HEK293 (cell line): ENCODE results near the gene MPC2.

Experiments used
- EGR2 ChIP-seq: fragments of 450-650 bp; formaldehyde crosslinking; IDR thresholded peaks from 2 replicates; pipeline ENCODE4 v1.5.1; 2016; ENCODE audit warnings: low read depth, missing biosample characterization, missing genetic modification characterization
- ZBTB7A ChIP-seq: fragments of 450-650 bp; formaldehyde crosslinking; IDR thresholded peaks from 2 replicates; pipeline ENCODE4 v1.5.1; 2016; ENCODE audit warnings: low read depth, missing biosample characterization, missing genetic modification characterization
- ZFP3 ChIP-seq: fragments of 450-650 bp; formaldehyde crosslinking; IDR thresholded peaks from 2 replicates; pipeline ENCODE4 v1.5.1; 2016; ENCODE audit warnings: low read depth, missing biosample characterization, missing genetic modification characterization
- ZNF132 ChIP-seq: fragments of 450-650 bp; formaldehyde crosslinking; IDR thresholded peaks from 2 replicates; pipeline ENCODE4 v1.5.1; 2017; ENCODE audit warnings: missing biosample characterization, missing genetic modification characterization, borderline replicate concordance
- ZNF48 ChIP-seq: fragments of 450-650 bp; formaldehyde crosslinking; IDR thresholded peaks from 2 replicates; pipeline ENCODE4 v1.5.1; 2016; ENCODE audit warnings: missing biosample characterization, missing genetic modification characterization
- TF ChIP-seq, protein P1 (sequence below): fragments of 450-650 bp; formaldehyde crosslinking; IDR thresholded peaks from 2 replicates; pipeline ENCODE4 v1.5.1; 2016; ENCODE audit warnings: missing biosample characterization, missing genetic modification characterization
- TF ChIP-seq, protein P2 (sequence below): fragments of 450-650 bp; formaldehyde crosslinking; IDR thresholded peaks from 2 replicates; pipeline ENCODE4 v1.5.1; 2016; ENCODE audit warnings: missing biosample characterization, missing genetic modification characterization, low read depth
- TF ChIP-seq, protein P3 (sequence below): fragments of 450-650 bp; formaldehyde crosslinking; IDR thresholded peaks from 2 replicates; pipeline ENCODE4 v1.5.1; 2016; ENCODE audit warnings: missing biosample characterization, missing genetic modification characterization

DNA sequence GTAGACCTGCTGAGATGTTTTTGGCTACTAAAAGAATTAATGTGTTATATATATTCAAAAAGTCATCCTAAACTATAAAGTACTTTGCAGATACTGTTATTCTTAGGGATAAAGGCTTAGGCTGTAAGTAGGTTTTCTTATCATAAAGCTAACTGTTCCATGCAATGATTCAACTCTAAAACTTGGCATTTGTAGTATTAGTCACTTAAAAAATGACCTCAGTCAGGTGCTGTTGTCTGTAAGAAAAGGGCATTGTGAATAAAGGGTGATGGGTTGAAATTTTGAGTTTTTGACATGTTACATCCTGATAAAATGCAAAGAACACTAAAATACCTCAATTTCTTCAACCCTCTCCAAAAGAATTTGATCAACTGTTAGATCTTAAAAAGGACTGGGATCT is 55.8 kb downstream of the MPC2 start:
- TF ChIP-seq, protein P1, sequence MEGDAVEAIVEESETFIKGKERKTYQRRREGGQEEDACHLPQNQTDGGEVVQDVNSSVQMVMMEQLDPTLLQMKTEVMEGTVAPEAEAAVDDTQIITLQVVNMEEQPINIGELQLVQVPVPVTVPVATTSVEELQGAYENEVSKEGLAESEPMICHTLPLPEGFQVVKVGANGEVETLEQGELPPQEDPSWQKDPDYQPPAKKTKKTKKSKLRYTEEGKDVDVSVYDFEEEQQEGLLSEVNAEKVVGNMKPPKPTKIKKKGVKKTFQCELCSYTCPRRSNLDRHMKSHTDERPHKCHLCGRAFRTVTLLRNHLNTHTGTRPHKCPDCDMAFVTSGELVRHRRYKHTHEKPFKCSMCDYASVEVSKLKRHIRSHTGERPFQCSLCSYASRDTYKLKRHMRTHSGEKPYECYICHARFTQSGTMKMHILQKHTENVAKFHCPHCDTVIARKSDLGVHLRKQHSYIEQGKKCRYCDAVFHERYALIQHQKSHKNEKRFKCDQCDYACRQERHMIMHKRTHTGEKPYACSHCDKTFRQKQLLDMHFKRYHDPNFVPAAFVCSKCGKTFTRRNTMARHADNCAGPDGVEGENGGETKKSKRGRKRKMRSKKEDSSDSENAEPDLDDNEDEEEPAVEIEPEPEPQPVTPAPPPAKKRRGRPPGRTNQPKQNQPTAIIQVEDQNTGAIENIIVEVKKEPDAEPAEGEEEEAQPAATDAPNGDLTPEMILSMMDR (tag by site-specific recombination) = no peak
- TF ChIP-seq ZNF132 (tag by site-specific recombination) = no peak
- no peak for TF ChIP-seq ZFP3 (tag by site-specific recombination)
- no peak for TF ChIP-seq EGR2
- TF ChIP-seq, protein P2, sequence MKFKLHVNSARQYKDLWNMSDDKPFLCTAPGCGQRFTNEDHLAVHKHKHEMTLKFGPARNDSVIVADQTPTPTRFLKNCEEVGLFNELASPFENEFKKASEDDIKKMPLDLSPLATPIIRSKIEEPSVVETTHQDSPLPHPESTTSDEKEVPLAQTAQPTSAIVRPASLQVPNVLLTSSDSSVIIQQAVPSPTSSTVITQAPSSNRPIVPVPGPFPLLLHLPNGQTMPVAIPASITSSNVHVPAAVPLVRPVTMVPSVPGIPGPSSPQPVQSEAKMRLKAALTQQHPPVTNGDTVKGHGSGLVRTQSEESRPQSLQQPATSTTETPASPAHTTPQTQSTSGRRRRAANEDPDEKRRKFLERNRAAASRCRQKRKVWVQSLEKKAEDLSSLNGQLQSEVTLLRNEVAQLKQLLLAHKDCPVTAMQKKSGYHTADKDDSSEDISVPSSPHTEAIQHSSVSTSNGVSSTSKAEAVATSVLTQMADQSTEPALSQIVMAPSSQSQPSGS (tag by site-specific recombination) = no peak
- TF ChIP-seq ZBTB7A (tag by site-specific recombination) = no peak
- TF ChIP-seq, protein P3, sequence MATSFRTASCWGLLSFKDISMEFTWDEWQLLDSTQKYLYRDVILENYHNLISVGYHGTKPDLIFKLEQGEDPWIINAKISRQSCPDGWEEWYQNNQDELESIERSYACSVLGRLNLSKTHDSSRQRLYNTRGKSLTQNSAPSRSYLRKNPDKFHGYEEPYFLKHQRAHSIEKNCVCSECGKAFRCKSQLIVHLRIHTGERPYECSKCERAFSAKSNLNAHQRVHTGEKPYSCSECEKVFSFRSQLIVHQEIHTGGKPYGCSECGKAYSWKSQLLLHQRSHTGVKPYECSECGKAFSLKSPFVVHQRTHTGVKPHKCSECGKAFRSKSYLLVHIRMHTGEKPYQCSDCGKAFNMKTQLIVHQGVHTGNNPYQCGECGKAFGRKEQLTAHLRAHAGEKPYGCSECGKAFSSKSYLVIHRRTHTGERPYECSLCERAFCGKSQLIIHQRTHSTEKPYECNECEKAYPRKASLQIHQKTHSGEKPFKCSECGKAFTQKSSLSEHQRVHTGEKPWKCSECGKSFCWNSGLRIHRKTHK (tag by site-specific recombination) = no peak
- no peak for TF ChIP-seq ZNF48 (tag by site-specific recombination)
